ENCODE data around the gene PGM5. TPM values are rescaled to one million over a fixed set of nuclear protein-coding genes. Genes with fewer than 3 reads are reported as not detected.
"Not testable (repeated sequence)": the region's sequence is repeated elsewhere in the genome, so short reads cannot be mapped to it uniquely, and the experiment has no call there.

Gene PGM5
- total and polyA plus RNA-seq, 2 of the 8 experiments (the other 6 are each of a cell fraction or from before 2014, with no cell fraction given) = not detected

DNA sequence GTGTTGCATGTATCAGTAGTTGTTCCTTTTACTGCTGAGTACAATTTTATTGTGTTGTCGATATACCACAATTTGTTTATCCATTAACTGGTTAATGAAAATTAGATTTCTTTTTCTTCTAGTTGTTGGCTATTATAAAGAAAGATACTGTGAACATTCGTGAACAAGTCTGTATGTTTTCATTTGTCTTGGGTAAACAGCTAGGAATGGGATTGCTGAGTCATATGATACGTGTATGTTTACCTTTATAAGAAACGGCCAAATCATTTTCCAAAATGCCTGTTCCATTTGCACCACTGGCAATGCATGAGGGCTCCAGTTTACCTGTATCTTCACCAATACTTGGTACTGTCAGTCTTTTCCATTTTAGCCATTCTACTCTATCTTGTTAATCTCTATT is 33.1 kb downstream of the PGM5 start:
- H2BK15ac ChIP-seq (ENCODE audit: low read length); H3K79me1 ChIP-seq (ENCODE audit: low read depth, low read length); H3K4me2 ChIP-seq (ENCODE audit: insufficient read depth in 1 of 2, low read depth in 2 of 2, low read length in 2 of 2); H3K23me2 ChIP-seq (ENCODE audit: low read depth, low read length); H2BK120ac ChIP-seq (replicated peaks; ENCODE audit: low read depth, low read length); H2AFZ ChIP-seq (ENCODE audit: low read length); H3K56ac ChIP-seq (replicated peaks; ENCODE audit: insufficient read length, low read depth, low read length); H3K4ac ChIP-seq (replicated peaks; ENCODE audit: insufficient read length, low read depth, low read length); CTCF ChIA-PET (ENCODE audit: partially characterized antibody); H3K9ac ChIP-seq (replicated peaks in 1 of 4; ENCODE audit: extremely low read depth in 1 of 4, low read depth in 3 of 4, low read length in 3 of 4); H3K27ac ChIP-seq (ENCODE audit: low read depth, low read length); H4K8ac ChIP-seq (ENCODE audit: extremely low read depth, insufficient read depth, low read length); H3K14ac ChIP-seq (ENCODE audit: insufficient read length); H4K5ac ChIP-seq (ENCODE audit: insufficient read length, low read depth, low read length); H3K36me3 ChIP-seq (ENCODE audit: control insufficient read depth in 2 of 4, insufficient read depth in 4 of 4, low read length in 3 of 4); POLR2A ChIA-PET (ENCODE audit: partially characterized antibody); H4K91ac ChIP-seq (replicated peaks; ENCODE audit: insufficient read length, low read length); DNase-seq (ENCODE audit: low read depth in 1 of 2, low spot score in 2 of 2); H2BK5ac ChIP-seq (ENCODE audit: low read depth, low read length); H2BK20ac ChIP-seq (ENCODE audit: low read length); FAIRE-seq; H2AK5ac ChIP-seq (ENCODE audit: low read depth, low read length); H3K4me1 ChIP-seq (replicated peaks in 1 of 4; ENCODE audit: control insufficient read depth in 3 of 4, insufficient read depth in 4 of 4, low read length in 3 of 4); H3K9me3 ChIP-seq (ENCODE audit: insufficient read depth in 2 of 2, low read depth in 1 of 2, low read length in 1 of 2); H3K4me3 ChIP-seq (ENCODE audit: extremely low read depth in 1 of 4, insufficient read depth in 2 of 4, low read depth in 3 of 4, low read length in 4 of 4); H3K27me3 ChIP-seq (replicated peaks in 1 of 4; ENCODE audit: control insufficient read depth in 3 of 4, extremely low read depth in 1 of 4, insufficient read depth in 3 of 4, low read length in 3 of 4); H3K79me2 ChIP-seq (ENCODE audit: control insufficient read depth in 1 of 2, insufficient read depth in 2 of 2, low read length in 2 of 2); H2BK12ac ChIP-seq (ENCODE audit: low read depth, low read length); H3K18ac ChIP-seq (ENCODE audit: extremely low read depth, low read length); H4K20me1 ChIP-seq (replicated peaks in 1 of 2; ENCODE audit: control insufficient read depth in 1 of 2, insufficient read depth in 2 of 2, low read length in 2 of 2); H3K23ac ChIP-seq (ENCODE audit: insufficient read length): not testable (repeated sequence)
- WGBS, 2 experiments (ENCODE audit: extremely low coverage in 1 of 2, insufficient coverage in 1 of 2, insufficient read length in 1 of 2, insufficient replicate concordance in 2 of 2, low coverage in 1 of 2, low lambda C conversion rate in 2 of 2, missing lambda C conversion rate in 1 of 2) = 84% methylated on average over 4 of the region's 4 CpGs; no CpG with 5 or more reads in 1 of the 2 experiments

DNA sequence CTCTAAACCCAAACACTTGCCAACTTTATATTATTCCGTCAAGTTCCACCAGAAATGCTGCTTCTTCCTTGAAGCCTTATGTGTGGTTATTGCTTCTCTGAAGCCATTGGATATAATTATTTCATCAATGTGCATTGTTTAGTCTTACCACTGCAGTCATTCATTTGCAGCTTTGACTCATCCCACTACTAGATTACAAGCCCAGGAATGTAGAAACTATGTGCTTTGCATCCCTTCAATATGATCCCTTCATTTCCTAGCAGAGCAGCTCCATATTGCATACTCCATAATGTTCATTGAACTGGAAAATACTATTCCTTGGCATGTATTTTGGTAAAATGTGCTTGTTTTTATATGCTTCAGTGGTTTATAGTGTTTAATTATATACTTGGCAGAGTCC is 34.3 kb downstream of the PGM5 start:
- H2BK12ac ChIP-seq (ENCODE audit: low read depth, low read length); H3K27me3 ChIP-seq (replicated peaks in 1 of 4; ENCODE audit: control insufficient read depth in 3 of 4, extremely low read depth in 1 of 4, insufficient read depth in 3 of 4, low read length in 3 of 4); H4K91ac ChIP-seq (replicated peaks; ENCODE audit: insufficient read length, low read length); H3K9ac ChIP-seq (replicated peaks in 1 of 4; ENCODE audit: extremely low read depth in 1 of 4, low read depth in 3 of 4, low read length in 3 of 4); H2BK5ac ChIP-seq (ENCODE audit: low read depth, low read length); H4K8ac ChIP-seq (ENCODE audit: extremely low read depth, insufficient read depth, low read length); DNase-seq (ENCODE audit: low read depth in 1 of 2, low spot score in 2 of 2); H3K4ac ChIP-seq (replicated peaks; ENCODE audit: insufficient read length, low read depth, low read length); H3K9me3 ChIP-seq (ENCODE audit: insufficient read depth in 2 of 2, low read depth in 1 of 2, low read length in 1 of 2); H3K79me2 ChIP-seq (ENCODE audit: control insufficient read depth in 1 of 2, insufficient read depth in 2 of 2, low read length in 2 of 2); H2BK20ac ChIP-seq (ENCODE audit: low read length); H3K56ac ChIP-seq (replicated peaks; ENCODE audit: insufficient read length, low read depth, low read length); H3K18ac ChIP-seq (ENCODE audit: extremely low read depth, low read length); H3K4me3 ChIP-seq (ENCODE audit: extremely low read depth in 1 of 4, insufficient read depth in 2 of 4, low read depth in 3 of 4, low read length in 4 of 4); H3K23ac ChIP-seq (ENCODE audit: insufficient read length); H3K79me1 ChIP-seq (ENCODE audit: low read depth, low read length); H3K27ac ChIP-seq (ENCODE audit: low read depth, low read length); H3K4me1 ChIP-seq (replicated peaks in 1 of 4; ENCODE audit: control insufficient read depth in 3 of 4, insufficient read depth in 4 of 4, low read length in 3 of 4); H2AK5ac ChIP-seq (ENCODE audit: low read depth, low read length); POLR2A ChIA-PET (ENCODE audit: partially characterized antibody); H2AFZ ChIP-seq (ENCODE audit: low read length); H3K14ac ChIP-seq (ENCODE audit: insufficient read length); H4K20me1 ChIP-seq (replicated peaks in 1 of 2; ENCODE audit: control insufficient read depth in 1 of 2, insufficient read depth in 2 of 2, low read length in 2 of 2); H2BK120ac ChIP-seq (replicated peaks; ENCODE audit: low read depth, low read length); FAIRE-seq; CTCF ChIA-PET (ENCODE audit: partially characterized antibody); H3K23me2 ChIP-seq (ENCODE audit: low read depth, low read length); H3K4me2 ChIP-seq (ENCODE audit: insufficient read depth in 1 of 2, low read depth in 2 of 2, low read length in 2 of 2); H4K5ac ChIP-seq (ENCODE audit: insufficient read length, low read depth, low read length); H3K36me3 ChIP-seq (ENCODE audit: control insufficient read depth in 2 of 4, insufficient read depth in 4 of 4, low read length in 3 of 4); H2BK15ac ChIP-seq (ENCODE audit: low read length): not testable (repeated sequence)
- 87% methylated on average over 1 of the region's 1 CpG; no CpG with 5 or more reads in 1 of the 2 experiments for WGBS, 2 experiments (ENCODE audit: extremely low coverage in 1 of 2, insufficient coverage in 1 of 2, insufficient read length in 1 of 2, insufficient replicate concordance in 2 of 2, low coverage in 1 of 2, low lambda C conversion rate in 2 of 2, missing lambda C conversion rate in 1 of 2)
